Right lobe of liver (tissue), 6 donors: ENCODE data around the gene CACNA2D3. TPM values are rescaled to one million over a fixed set of nuclear protein-coding genes. Genes with fewer than 3 reads are reported as not detected.

ENCODE experiments used
- ATAC-seq, 4 donors: fragments of 200-7000 bp; cut with Tn5 transposase; one replicate each; pipeline ENCODE4 v1.9.1; 2020; ENCODE audit warnings: mild to moderate bottlenecking in 4 of 4, moderate library complexity in 4 of 4
- DNase-seq, 3 donors: peaks; one replicate each; pipeline ENCODE4 v3.0.0-alpha.2; 2020
- H3K27ac ChIP-seq, 3 donors: fragments of 200-600 bp; one replicate each; pipeline ENCODE4 v1.8.0; 2022
- H3K27me3 ChIP-seq, 2 donors: fragments of 200-600 bp; one replicate each; pipeline ENCODE4 v1.8.0; 2022
- H3K36me3 ChIP-seq, 4 donors: fragments of 200-600 bp; sonication (generic) in 1 of 4; one replicate each; pipeline versions ENCODE4 v1.5.1 to v1.8.0; 2017 to 2022; ENCODE audit warnings: control low read depth in 1 of 4
- H3K4me1 ChIP-seq, 4 donors: fragments of 200-600 bp; sonication (generic) in 1 of 4; one replicate each; pipeline versions ENCODE4 v1.5.1 to v1.8.0; 2017 to 2022; ENCODE audit warnings: control low read depth in 1 of 4
- H3K4me3 ChIP-seq, 3 donors: fragments of 200-600 bp; one replicate each; pipeline ENCODE4 v1.8.0; 2022
- H3K9me3 ChIP-seq, 4 donors: fragments of 200-600 bp; sonication (generic) in 1 of 4; one replicate each; pipeline versions ENCODE4 v1.5.1 to v1.8.0; 2017 to 2022; ENCODE audit warnings: control low read depth in 1 of 4
- CTCF ChIP-seq, 4 donors: fragments of 200-600 bp in 3 of 4; fragments of 450-650 bp in 1 of 4; IDR thresholded peaks; one replicate each; pipeline versions ENCODE4 v1.5.1 to v1.8.0; 2016 to 2022; ENCODE audit warnings: antibody characterized with exemption in 4 of 4, mild to moderate bottlenecking in 2 of 4
- POLR2A ChIP-seq: fragments of 450-650 bp; IDR thresholded peaks from one replicate; pipeline ENCODE4 v1.6.1; 2017; ENCODE audit warnings: antibody characterized with exemption, mild to moderate bottlenecking
- whole genome bisulfite sequencing: methylation state at CpG from one replicate; pipeline ENCODE4 v1.1.6; 2018; ENCODE audit warnings: low coverage, low lambda C conversion rate; ENCODE audit not compliant: insufficient coverage; ENCODE audit errors: missing lambda C conversion rate; 5-methylcytosine and 5-hydroxymethylcytosine counted together
- intact Hi-C, 2 donors: fragments of 100-400 bp; cut with DNase I; formaldehyde crosslinking; loops; one replicate each; pipeline versions ENCODE4 v1.11.2 to v1.14.1; 2022
- total RNA-seq, 6 experiments: library from RNA; depleted of rRNA in 2 of 6; stranded (reverse); fragments of >200 nt in 2 of 6; fragmentation: NEBNext Ultra II Directional in 3 of 6; extraction: Animal tissue kit (Norgen Biotek cat#: 25700) in 3 of 6; gene quantifications; one replicate each; pipeline versions ENCODE4 v1.1.0 to v1.2.4, GENCODE V29; 2016 to 2023
- donor health status: DM: no; HTN: yes; CAD: no.
- donor health status: DM: no; HTN: no; CAD: no.
- donor health status: DM: no; HTN: no; CAD: no.
- donor health status: DM: no; HTN: yes; CAD: no.
- donor health status: DM: no; HTN: yes; CAD: no.

Gene CACNA2D3
- total RNA-seq, 6 experiments from 2014 or later: 0.28 to 0.87 TPM; not detected in 4

GRCh38 chr3:54846119-54846518 lies 723.8 kb downstream of the CACNA2D3 start:
- DNase-seq: no peak
- Histone ChIP-seq H3K4me3 (no peak overlapping the region), H3K4me1 (no peaks in the 10 kb centered on the region), H3K27ac (no peak overlapping the region), H3K9me3 (no peaks in the 10 kb centered on the region), H3K27me3 (no peaks in the 10 kb centered on the region), H3K36me3 (no peaks in the 10 kb centered on the region)
- ATAC-seq: no peak
- WGBS: 54% methylated on average over 4 of the region's 4 CpGs
- TF ChIP-seq POLR2A: no peak
- TF ChIP-seq CTCF (IDR thresholded peaks at IDR 0.05): no peak
- intact Hi-C loops: no loop called here

- Histone ChIP-seq H3K4me1 (no peaks in the 10 kb centered on the region), H3K27ac (no peak overlapping the region), H3K27me3 (no peaks in the 10 kb centered on the region), H3K4me3 (no peak overlapping the region), H3K36me3 (no peaks in the 10 kb centered on the region), H3K9me3 (no peaks in the 10 kb centered on the region)
- ATAC-seq: no peak
- intact Hi-C loops: no loop called here
- no peak for TF ChIP-seq POLR2A
- no peak for TF ChIP-seq CTCF (IDR thresholded peaks at IDR 0.05)
- no peak for DNase-seq
- WGBS: 60% methylated on average over 4 of the region's 4 CpGs
These were observed 725.0 kb downstream of the CACNA2D3 start for GRCh38 chr3:54847361-54847760.

GRCh38 chr3:54849360-54849759 lies 727.0 kb downstream of the CACNA2D3 start:
- ATAC-seq: no peak
- no peak for DNase-seq
- intact Hi-C loops: no loop called here
- no peak overlapping the region for H3K4me3 ChIP-seq
- no peaks in the 10 kb centered on the region for H3K27me3 ChIP-seq
- no peaks in the 10 kb centered on the region for H3K36me3 ChIP-seq
- no peaks in the 10 kb centered on the region for H3K4me1 ChIP-seq
- TF ChIP-seq POLR2A (no peak), CTCF (IDR thresholded peaks at IDR 0.05) (no peak)
- WGBS: no CpG with 5 or more reads among the region's 4 CpGs
- no peak overlapping the region for H3K27ac ChIP-seq
- H3K9me3 ChIP-seq: no peaks in the 10 kb centered on the region

- 18% methylated on average over 2 of the region's 2 CpGs for WGBS
- H3K27me3 ChIP-seq: no peaks in the 10 kb centered on the region
These were observed 728.2 kb downstream of the CACNA2D3 start for GRCh38 chr3:54850484-54851018.

More at GRCh38 chr3:54850484-54851018, 728.2 kb downstream of the CACNA2D3 start:
- H3K27ac ChIP-seq: no peak overlapping the region
- intact Hi-C loops: loop anchor here (10.0 kb wide), 2 partner anchors 324 to 1404 kb away; no protein-coding TSS in a partner anchor
- no peaks in the 10 kb centered on the region for H3K36me3 ChIP-seq
- no peak overlapping the region for H3K4me3 ChIP-seq
- H3K4me1 ChIP-seq: no peaks in the 10 kb centered on the region
- no peaks in the 10 kb centered on the region for H3K9me3 ChIP-seq
- no peak for ATAC-seq
- TF ChIP-seq POLR2A: no peak
- no peak for TF ChIP-seq CTCF (IDR thresholded peaks at IDR 0.05)
- no peak for DNase-seq
